HepG2 (cell line): Measurements from ENCODE around the gene MAPK14. TPM values are rescaled to one million over a fixed set of nuclear protein-coding genes. Genes with fewer than 3 reads are reported as not detected.

ENCODE experiments used
- CEBPG ChIP-seq: IDR thresholded peaks from 2 replicates; pipeline ENCODE4 v1.6.1; 2016
- CREB1 ChIP-seq, 2 experiments: fragments of 450-650 bp in 1 of 2; IDR thresholded peaks; 2 replicates each; pipeline ENCODE4 v1.6.1; 2016 to 2017; ENCODE audit warnings: control low read depth in 1 of 2, mild to moderate bottlenecking in 1 of 2, missing compliant biosample characterization in 1 of 2, missing genetic modification characterization in 1 of 2
- DPF2 ChIP-seq: sonication (generic); formaldehyde crosslinking; IDR thresholded peaks from 2 replicates; pipeline ENCODE4 v1.4.0; 2020; ENCODE audit warnings: mild to moderate bottlenecking, low read depth, missing genetic modification reagents, borderline replicate concordance
- GATA4 ChIP-seq: sonication (generic); IDR thresholded peaks from 2 replicates; pipeline ENCODE4 v1.6.1; 2016; ENCODE audit warnings: antibody characterized with exemption, low read depth, borderline replicate concordance
- HIVEP1 ChIP-seq: sonication (generic); formaldehyde crosslinking; IDR thresholded peaks from 2 replicates; pipeline ENCODE4 v1.4.0; 2020; ENCODE audit warnings: mild to moderate bottlenecking, missing genetic modification reagents
- HNF4A ChIP-seq: sonication (generic); formaldehyde crosslinking; IDR thresholded peaks from 2 replicates; pipeline ENCODE4 v1.4.0; 2020; ENCODE audit warnings: missing genetic modification reagents
- MYNN ChIP-seq: sonication (generic); formaldehyde crosslinking; IDR thresholded peaks from 2 replicates; pipeline ENCODE4 v1.4.0; 2020; ENCODE audit warnings: mild to moderate bottlenecking, low read depth, missing genetic modification reagents
- SNAPC2 ChIP-seq: sonication (generic); formaldehyde crosslinking; IDR thresholded peaks from 2 replicates; pipeline ENCODE4 v1.8.1; 2022; ENCODE audit warnings: mild to moderate bottlenecking, missing genetic modification reagents
- ZFAT ChIP-seq: sonication (generic); formaldehyde crosslinking; conservative IDR thresholded peaks from 2 replicates; pipeline ENCODE4 v1.8.1; 2023; ENCODE audit warnings: missing genetic modification reagents, inconsistent platforms
- ZNF660 ChIP-seq: sonication (generic); formaldehyde crosslinking; IDR thresholded peaks from 2 replicates; pipeline ENCODE4 v1.5.1; 2020; ENCODE audit warnings: mild to moderate bottlenecking, low read depth, missing genetic modification reagents, borderline replicate concordance
- ZNF713 ChIP-seq: sonication (generic); formaldehyde crosslinking; IDR thresholded peaks from 2 replicates; pipeline ENCODE4 v1.4.0; 2020; ENCODE audit warnings: mild to moderate bottlenecking, missing genetic modification reagents
- ZNF720 ChIP-seq: sonication (generic); formaldehyde crosslinking; IDR thresholded peaks from 2 replicates; pipeline ENCODE4 v1.4.0; 2020; ENCODE audit warnings: missing genetic modification reagents
- polyA plus RNA-seq, 8 experiments: library from polyadenylated mRNA; depleted of rRNA in 3 of 8; stranded (reverse) in 7 of 8; unstranded in 1 of 8; fragments of >200 nt; fragmentation: Illumina TruSeq in 4 of 8; extraction: Trizol in 4 of 8; gene quantifications; 2 replicates each; pipeline versions ENCODE4 v1.2.1 to v1.2.3, GENCODE V29; 2011 to 2016; ENCODE audit warnings: low read depth in 4 of 8, missing spikeins in 1 of 8, mixed read lengths in 1 of 8; ENCODE audit not compliant: insufficient read depth in 1 of 8
- total RNA-seq, 5 experiments: library from RNA; depleted of rRNA; stranded (reverse); fragments of >200 nt; fragmentation: Illumina TruSeq; extraction: Trizol; gene quantifications; 2 replicates each; pipeline ENCODE4 v1.2.3, GENCODE V29; 2016; ENCODE audit warnings: low read depth in 1 of 5
- TF ChIP-seq, protein P1 (sequence below): sonication (generic); formaldehyde crosslinking; IDR thresholded peaks from 2 replicates; pipeline ENCODE4 v1.4.0; 2020; ENCODE audit warnings: missing genetic modification reagents
- TF ChIP-seq, protein P2 (sequence below): sonication (generic); formaldehyde crosslinking; IDR thresholded peaks from 2 replicates; pipeline ENCODE4 v1.9.0; 2022; ENCODE audit warnings: low read depth, missing genetic modification reagents
- TF ChIP-seq, protein P3 (sequence below): sonication (generic); formaldehyde crosslinking; IDR thresholded peaks from 2 replicates; pipeline ENCODE4 v1.9.0; 2021; ENCODE audit warnings: mild to moderate bottlenecking, missing genetic modification reagents

MAPK14 gene
- total and polyA plus RNA-seq, 2 of the 13 experiments (the other 11 are each of a cell fraction or from before 2014, with no cell fraction given), result 66.3 to 67.3 TPM

DNA sequence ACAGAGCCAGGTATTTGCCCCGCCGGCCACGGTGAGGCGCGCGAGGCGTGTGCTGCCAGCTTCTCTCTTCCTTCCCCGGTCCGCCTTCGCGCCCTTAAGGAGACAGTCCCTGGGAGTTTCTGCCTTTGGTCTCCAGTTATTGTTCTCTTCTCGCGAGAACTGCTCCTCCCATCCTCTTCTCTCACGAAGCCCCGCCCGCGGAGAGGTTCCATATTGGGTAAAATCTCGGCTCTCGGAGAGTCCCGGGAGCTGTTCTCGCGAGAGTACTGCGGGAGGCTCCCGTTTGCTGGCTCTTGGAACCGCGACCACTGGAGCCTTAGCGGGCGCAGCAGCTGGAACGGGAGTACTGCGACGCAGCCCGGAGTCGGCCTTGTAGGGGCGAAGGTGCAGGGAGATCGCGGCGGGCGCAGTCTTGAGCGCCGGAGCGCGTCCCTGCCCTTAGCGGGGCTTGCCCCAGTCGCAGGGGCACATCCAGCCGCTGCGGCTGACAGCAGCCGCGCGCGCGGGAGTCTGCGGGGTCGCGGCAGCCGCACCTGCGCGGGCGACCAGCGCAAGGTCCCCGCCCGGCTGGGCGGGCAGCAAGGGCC is at the start of gene MAPK14 (continued):
- TF ChIP-seq ZNF720 (CRISPR knock-in tag) (no peak), ZFAT (CRISPR knock-in tag) (no peak), HIVEP1 (peak; percentile 54; the same call in 1 of the 2 replicates), CEBPG (no peak; the same call in 1 of the 2 replicates), CREB1 (IDR thresholded peaks at IDR 0.05) (no peak), CREB1 (CRISPR knock-in tag; IDR thresholded peaks at IDR 0.05) (0 out of 2 replicates have a peak, but pooled peaks have one; percentile 37), ZNF713 (peak; percentile 28; the same call in 1 of the 2 replicates), MYNN (CRISPR knock-in tag) (no peak), GATA4 (peak; percentile 92), ZNF660 (CRISPR knock-in tag) (no peak), DPF2 (CRISPR knock-in tag) (peak; percentile 16; the same call in 1 of the 2 replicates), SNAPC2 (CRISPR knock-in tag) (peak; percentile 74; the same call in 1 of the 2 replicates), HNF4A (CRISPR knock-in tag) (peak; percentile 60)
- TF ChIP-seq, protein P1, sequence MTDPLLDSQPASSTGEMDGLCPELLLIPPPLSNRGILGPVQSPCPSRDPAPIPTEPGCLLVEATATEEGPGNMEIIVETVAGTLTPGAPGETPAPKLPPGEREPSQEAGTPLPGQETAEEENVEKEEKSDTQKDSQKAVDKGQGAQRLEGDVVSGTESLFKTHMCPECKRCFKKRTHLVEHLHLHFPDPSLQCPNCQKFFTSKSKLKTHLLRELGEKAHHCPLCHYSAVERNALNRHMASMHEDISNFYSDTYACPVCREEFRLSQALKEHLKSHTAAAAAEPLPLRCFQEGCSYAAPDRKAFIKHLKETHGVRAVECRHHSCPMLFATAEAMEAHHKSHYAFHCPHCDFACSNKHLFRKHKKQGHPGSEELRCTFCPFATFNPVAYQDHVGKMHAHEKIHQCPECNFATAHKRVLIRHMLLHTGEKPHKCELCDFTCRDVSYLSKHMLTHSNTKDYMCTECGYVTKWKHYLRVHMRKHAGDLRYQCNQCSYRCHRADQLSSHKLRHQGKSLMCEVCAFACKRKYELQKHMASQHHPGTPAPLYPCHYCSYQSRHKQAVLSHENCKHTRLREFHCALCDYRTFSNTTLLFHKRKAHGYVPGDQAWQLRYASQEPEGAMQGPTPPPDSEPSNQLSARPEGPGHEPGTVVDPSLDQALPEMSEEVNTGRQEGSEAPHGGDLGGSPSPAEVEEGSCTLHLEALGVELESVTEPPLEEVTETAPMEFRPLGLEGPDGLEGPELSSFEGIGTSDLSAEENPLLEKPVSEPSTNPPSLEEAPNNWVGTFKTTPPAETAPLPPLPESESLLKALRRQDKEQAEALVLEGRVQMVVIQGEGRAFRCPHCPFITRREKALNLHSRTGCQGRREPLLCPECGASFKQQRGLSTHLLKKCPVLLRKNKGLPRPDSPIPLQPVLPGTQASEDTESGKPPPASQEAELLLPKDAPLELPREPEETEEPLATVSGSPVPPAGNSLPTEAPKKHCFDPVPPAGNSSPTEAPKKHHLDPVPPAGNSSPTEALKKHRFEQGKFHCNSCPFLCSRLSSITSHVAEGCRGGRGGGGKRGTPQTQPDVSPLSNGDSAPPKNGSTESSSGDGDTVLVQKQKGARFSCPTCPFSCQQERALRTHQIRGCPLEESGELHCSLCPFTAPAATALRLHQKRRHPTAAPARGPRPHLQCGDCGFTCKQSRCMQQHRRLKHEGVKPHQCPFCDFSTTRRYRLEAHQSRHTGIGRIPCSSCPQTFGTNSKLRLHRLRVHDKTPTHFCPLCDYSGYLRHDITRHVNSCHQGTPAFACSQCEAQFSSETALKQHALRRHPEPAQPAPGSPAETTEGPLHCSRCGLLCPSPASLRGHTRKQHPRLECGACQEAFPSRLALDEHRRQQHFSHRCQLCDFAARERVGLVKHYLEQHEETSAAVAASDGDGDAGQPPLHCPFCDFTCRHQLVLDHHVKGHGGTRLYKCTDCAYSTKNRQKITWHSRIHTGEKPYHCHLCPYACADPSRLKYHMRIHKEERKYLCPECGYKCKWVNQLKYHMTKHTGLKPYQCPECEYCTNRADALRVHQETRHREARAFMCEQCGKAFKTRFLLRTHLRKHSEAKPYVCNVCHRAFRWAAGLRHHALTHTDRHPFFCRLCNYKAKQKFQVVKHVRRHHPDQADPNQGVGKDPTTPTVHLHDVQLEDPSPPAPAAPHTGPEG (CRISPR knock-in tag), result peak; percentile 89
- TF ChIP-seq, protein P2, sequence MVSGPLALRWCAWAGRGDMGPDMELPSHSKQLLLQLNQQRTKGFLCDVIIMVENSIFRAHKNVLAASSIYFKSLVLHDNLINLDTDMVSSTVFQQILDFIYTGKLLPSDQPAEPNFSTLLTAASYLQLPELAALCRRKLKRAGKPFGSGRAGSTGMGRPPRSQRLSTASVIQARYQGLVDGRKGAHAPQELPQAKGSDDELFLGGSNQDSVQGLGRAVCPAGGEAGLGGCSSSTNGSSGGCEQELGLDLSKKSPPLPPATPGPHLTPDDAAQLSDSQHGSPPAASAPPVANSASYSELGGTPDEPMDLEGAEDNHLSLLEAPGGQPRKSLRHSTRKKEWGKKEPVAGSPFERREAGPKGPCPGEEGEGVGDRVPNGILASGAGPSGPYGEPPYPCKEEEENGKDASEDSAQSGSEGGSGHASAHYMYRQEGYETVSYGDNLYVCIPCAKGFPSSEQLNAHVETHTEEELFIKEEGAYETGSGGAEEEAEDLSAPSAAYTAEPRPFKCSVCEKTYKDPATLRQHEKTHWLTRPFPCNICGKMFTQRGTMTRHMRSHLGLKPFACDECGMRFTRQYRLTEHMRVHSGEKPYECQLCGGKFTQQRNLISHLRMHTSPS (CRISPR knock-in tag), result no peak
- TF ChIP-seq, protein P3, sequence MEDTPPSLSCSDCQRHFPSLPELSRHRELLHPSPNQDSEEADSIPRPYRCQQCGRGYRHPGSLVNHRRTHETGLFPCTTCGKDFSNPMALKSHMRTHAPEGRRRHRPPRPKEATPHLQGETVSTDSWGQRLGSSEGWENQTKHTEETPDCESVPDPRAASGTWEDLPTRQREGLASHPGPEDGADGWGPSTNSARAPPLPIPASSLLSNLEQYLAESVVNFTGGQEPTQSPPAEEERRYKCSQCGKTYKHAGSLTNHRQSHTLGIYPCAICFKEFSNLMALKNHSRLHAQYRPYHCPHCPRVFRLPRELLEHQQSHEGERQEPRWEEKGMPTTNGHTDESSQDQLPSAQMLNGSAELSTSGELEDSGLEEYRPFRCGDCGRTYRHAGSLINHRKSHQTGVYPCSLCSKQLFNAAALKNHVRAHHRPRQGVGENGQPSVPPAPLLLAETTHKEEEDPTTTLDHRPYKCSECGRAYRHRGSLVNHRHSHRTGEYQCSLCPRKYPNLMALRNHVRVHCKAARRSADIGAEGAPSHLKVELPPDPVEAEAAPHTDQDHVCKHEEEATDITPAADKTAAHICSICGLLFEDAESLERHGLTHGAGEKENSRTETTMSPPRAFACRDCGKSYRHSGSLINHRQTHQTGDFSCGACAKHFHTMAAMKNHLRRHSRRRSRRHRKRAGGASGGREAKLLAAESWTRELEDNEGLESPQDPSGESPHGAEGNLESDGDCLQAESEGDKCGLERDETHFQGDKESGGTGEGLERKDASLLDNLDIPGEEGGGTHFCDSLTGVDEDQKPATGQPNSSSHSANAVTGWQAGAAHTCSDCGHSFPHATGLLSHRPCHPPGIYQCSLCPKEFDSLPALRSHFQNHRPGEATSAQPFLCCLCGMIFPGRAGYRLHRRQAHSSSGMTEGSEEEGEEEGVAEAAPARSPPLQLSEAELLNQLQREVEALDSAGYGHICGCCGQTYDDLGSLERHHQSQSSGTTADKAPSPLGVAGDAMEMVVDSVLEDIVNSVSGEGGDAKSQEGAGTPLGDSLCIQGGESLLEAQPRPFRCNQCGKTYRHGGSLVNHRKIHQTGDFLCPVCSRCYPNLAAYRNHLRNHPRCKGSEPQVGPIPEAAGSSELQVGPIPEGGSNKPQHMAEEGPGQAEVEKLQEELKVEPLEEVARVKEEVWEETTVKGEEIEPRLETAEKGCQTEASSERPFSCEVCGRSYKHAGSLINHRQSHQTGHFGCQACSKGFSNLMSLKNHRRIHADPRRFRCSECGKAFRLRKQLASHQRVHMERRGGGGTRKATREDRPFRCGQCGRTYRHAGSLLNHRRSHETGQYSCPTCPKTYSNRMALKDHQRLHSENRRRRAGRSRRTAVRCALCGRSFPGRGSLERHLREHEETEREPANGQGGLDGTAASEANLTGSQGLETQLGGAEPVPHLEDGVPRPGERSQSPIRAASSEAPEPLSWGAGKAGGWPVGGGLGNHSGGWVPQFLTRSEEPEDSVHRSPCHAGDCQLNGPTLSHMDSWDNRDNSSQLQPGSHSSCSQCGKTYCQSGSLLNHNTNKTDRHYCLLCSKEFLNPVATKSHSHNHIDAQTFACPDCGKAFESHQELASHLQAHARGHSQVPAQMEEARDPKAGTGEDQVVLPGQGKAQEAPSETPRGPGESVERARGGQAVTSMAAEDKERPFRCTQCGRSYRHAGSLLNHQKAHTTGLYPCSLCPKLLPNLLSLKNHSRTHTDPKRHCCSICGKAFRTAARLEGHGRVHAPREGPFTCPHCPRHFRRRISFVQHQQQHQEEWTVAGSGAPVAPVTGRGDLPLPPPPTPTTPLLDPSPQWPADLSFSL (CRISPR knock-in tag), result no peak
